ENCODE data around the gene UBR4. TPM values are rescaled to one million over a fixed set of nuclear protein-coding genes. Genes with fewer than 3 reads are reported as not detected.

The UBR4 gene
- total RNA-seq, 2 experiments from 2014 or later: 165 to 169 TPM

- no peak overlapping the region for H3K4me3 Mint-ChIP-seq
- CTCF ChIA-PET: no interaction called here
- intact Hi-C loops (cut with micrococcal nuclease): no loop called here
- H3K27ac Mint-ChIP-seq: no peak overlapping the region
- no peaks in the 10 kb centered on the region for H3K27me3 Mint-ChIP-seq (ENCODE audit: low read depth)
- no peak for DNase-seq
- H3K4me1 Mint-ChIP-seq (ENCODE audit: low read depth): peaks cover 10% of the 10 kb centered on the region
- H3K36me3 Mint-ChIP-seq (ENCODE audit: low read depth): no peaks in the 10 kb centered on the region
- peaks cover 3% of the 10 kb centered on the region for H3K9me3 Mint-ChIP-seq
These were observed 145.1 kb downstream of the UBR4 start for GRCh38 chr1:19064906-19065450.

GRCh38 chr1:19063122-19063521 is 146.9 kb downstream of the UBR4 start:
- Mint-ChIP-seq H3K9me3 (peaks cover 3% of the 10 kb centered on the region), H3K36me3 (ENCODE audit: low read depth) (no peaks in the 10 kb centered on the region)

GRCh38 chr1:19062258-19063029 is 147.6 kb downstream of the UBR4 start:
- H3K9me3 Mint-ChIP-seq: peaks cover 3% of the 10 kb centered on the region
- H3K36me3 Mint-ChIP-seq (ENCODE audit: low read depth): no peaks in the 10 kb centered on the region
- H3K4me3 Mint-ChIP-seq: no peak overlapping the region
- H3K27ac Mint-ChIP-seq: no peak overlapping the region
- DNase-seq: peak; percentile 19
- intact Hi-C loops (cut with micrococcal nuclease): no loop called here
- no peaks in the 10 kb centered on the region for H3K4me1 Mint-ChIP-seq (ENCODE audit: low read depth)
- H3K27me3 Mint-ChIP-seq (ENCODE audit: low read depth): peaks cover 4% of the 10 kb centered on the region
- CTCF ChIA-PET: no interaction called here

More at GRCh38 chr1:19063122-19063521, 146.9 kb downstream of the UBR4 start:
- H3K27me3 Mint-ChIP-seq (ENCODE audit: low read depth): peaks cover 4% of the 10 kb centered on the region
- no peak overlapping the region for H3K27ac Mint-ChIP-seq
- H3K4me3 Mint-ChIP-seq: no peak overlapping the region
- CTCF ChIA-PET: no interaction called here
- peaks cover under 1% of the 10 kb centered on the region for H3K4me1 Mint-ChIP-seq (ENCODE audit: low read depth)
- intact Hi-C loops (cut with micrococcal nuclease): no loop called here
- no peak for DNase-seq

GRCh38 chr1:19061798-19062197 is 148.3 kb downstream of the UBR4 start:
- peaks cover 4% of the 10 kb centered on the region for H3K27me3 Mint-ChIP-seq (ENCODE audit: low read depth)
- intact Hi-C loops (cut with micrococcal nuclease): no loop called here

GRCh38 chr1:19061343-19061742 is 148.7 kb downstream of the UBR4 start:
- H3K36me3 Mint-ChIP-seq (ENCODE audit: low read depth): no peaks in the 10 kb centered on the region
- no peak for DNase-seq

More at GRCh38 chr1:19061798-19062197, 148.3 kb downstream of the UBR4 start:
- DNase-seq: no peak
- H3K4me1 Mint-ChIP-seq (ENCODE audit: low read depth): no peaks in the 10 kb centered on the region
- H3K36me3 Mint-ChIP-seq (ENCODE audit: low read depth): no peaks in the 10 kb centered on the region
- no peak overlapping the region for H3K4me3 Mint-ChIP-seq
- CTCF ChIA-PET: no interaction called here
- no peak overlapping the region for H3K27ac Mint-ChIP-seq
- H3K9me3 Mint-ChIP-seq: peaks cover 3% of the 10 kb centered on the region

GRCh38 chr1:19059773-19060172 is 150.3 kb downstream of the UBR4 start:
- Mint-ChIP-seq H3K4me3 (no peak overlapping the region), H3K36me3 (ENCODE audit: low read depth) (no peaks in the 10 kb centered on the region), H3K27ac (no peak overlapping the region), H3K27me3 (ENCODE audit: low read depth) (peaks cover 18% of the 10 kb centered on the region), H3K4me1 (ENCODE audit: low read depth) (peaks cover 8% of the 10 kb centered on the region), H3K9me3 (peaks cover 3% of the 10 kb centered on the region)
- intact Hi-C loops (cut with micrococcal nuclease): no loop called here
- DNase-seq: no peak
- CTCF ChIA-PET: interaction anchor here (1.8 kb wide), 1 partner anchor 146 kb away, joined by 4 read pairs; no protein-coding TSS in a partner anchor

More at GRCh38 chr1:19061343-19061742, 148.7 kb downstream of the UBR4 start:
- H3K27ac Mint-ChIP-seq: no peak overlapping the region
- peaks cover 3% of the 10 kb centered on the region for H3K9me3 Mint-ChIP-seq
- H3K27me3 Mint-ChIP-seq (ENCODE audit: low read depth): peaks cover 5% of the 10 kb centered on the region
- intact Hi-C loops (cut with micrococcal nuclease): no loop called here
- no peak overlapping the region for H3K4me3 Mint-ChIP-seq
- CTCF ChIA-PET: no interaction called here
- no peaks in the 10 kb centered on the region for H3K4me1 Mint-ChIP-seq (ENCODE audit: low read depth)

GRCh38 chr1:19058476-19058797 is 151.6 kb downstream of the UBR4 start:
- CTCF ChIA-PET: interaction anchor here (1.8 kb wide), 1 partner anchor 145 kb away, joined by 4 read pairs; no protein-coding TSS in a partner anchor

GRCh38 chr1:19057784-19058475 is 152.1 kb downstream of the UBR4 start:
- Mint-ChIP-seq H3K4me1 (ENCODE audit: low read depth) (peaks cover 9% of the 10 kb centered on the region), H3K4me3 (no peak overlapping the region), H3K27ac (no peak overlapping the region), H3K27me3 (ENCODE audit: low read depth) (peaks cover 21% of the 10 kb centered on the region), H3K36me3 (ENCODE audit: low read depth) (no peaks in the 10 kb centered on the region), H3K9me3 (peaks cover 3% of the 10 kb centered on the region)
- intact Hi-C loops (cut with micrococcal nuclease): no loop called here
- DNase-seq: no peak
- CTCF ChIA-PET: interaction anchor here (1.8 kb wide), 1 partner anchor 145 kb away, joined by 4 read pairs; no protein-coding TSS in a partner anchor

More at GRCh38 chr1:19058476-19058797, 151.6 kb downstream of the UBR4 start:
- Mint-ChIP-seq H3K27me3 (ENCODE audit: low read depth) (peaks cover 21% of the 10 kb centered on the region), H3K27ac (no peak overlapping the region), H3K9me3 (peaks cover 3% of the 10 kb centered on the region), H3K4me3 (no peak overlapping the region), H3K36me3 (ENCODE audit: low read depth) (no peaks in the 10 kb centered on the region), H3K4me1 (ENCODE audit: low read depth) (peaks cover 9% of the 10 kb centered on the region)
- intact Hi-C loops (cut with micrococcal nuclease): no loop called here
- no peak for DNase-seq

GRCh38 chr1:19057182-19057779 is 152.8 kb downstream of the UBR4 start:
- no peak overlapping the region for H3K27ac Mint-ChIP-seq
- H3K4me1 Mint-ChIP-seq (ENCODE audit: low read depth): peaks cover 9% of the 10 kb centered on the region
- CTCF ChIA-PET: no interaction called here
- intact Hi-C loops (cut with micrococcal nuclease): no loop called here
- H3K9me3 Mint-ChIP-seq: peaks cover 3% of the 10 kb centered on the region
- no peaks in the 10 kb centered on the region for H3K36me3 Mint-ChIP-seq (ENCODE audit: low read depth)
- peaks cover 21% of the 10 kb centered on the region for H3K27me3 Mint-ChIP-seq (ENCODE audit: low read depth)
- no peak for DNase-seq
- no peak overlapping the region for H3K4me3 Mint-ChIP-seq

- CTCF ChIA-PET: interaction anchor here (1.1 kb wide), 1 partner anchor 133 kb away, joined by 3 read pairs; no protein-coding TSS in a partner anchor
- H3K4me1 Mint-ChIP-seq (ENCODE audit: low read depth): peaks cover 9% of the 10 kb centered on the region
- no peaks in the 10 kb centered on the region for H3K9me3 Mint-ChIP-seq
- H3K36me3 Mint-ChIP-seq (ENCODE audit: low read depth): no peaks in the 10 kb centered on the region
- H3K4me3 Mint-ChIP-seq: no peak overlapping the region
- no peak for DNase-seq
- peaks cover 21% of the 10 kb centered on the region for H3K27me3 Mint-ChIP-seq (ENCODE audit: low read depth)
- no peak overlapping the region for H3K27ac Mint-ChIP-seq
- intact Hi-C loops (cut with micrococcal nuclease): no loop called here
These were observed 154.4 kb downstream of the UBR4 start for GRCh38 chr1:19055701-19056100.

- H3K36me3 Mint-ChIP-seq (ENCODE audit: low read depth): no peaks in the 10 kb centered on the region
- CTCF ChIA-PET: no interaction called here
- peaks cover 21% of the 10 kb centered on the region for H3K27me3 Mint-ChIP-seq (ENCODE audit: low read depth)
- no peak overlapping the region for H3K27ac Mint-ChIP-seq
- no peak overlapping the region for H3K4me3 Mint-ChIP-seq
- intact Hi-C loops (cut with micrococcal nuclease): no loop called here
- H3K4me1 Mint-ChIP-seq (ENCODE audit: low read depth): peaks cover 9% of the 10 kb centered on the region
- no peak for DNase-seq
- H3K9me3 Mint-ChIP-seq: no peaks in the 10 kb centered on the region
These were observed 155.1 kb downstream of the UBR4 start for GRCh38 chr1:19055001-19055400.

- peaks cover 21% of the 10 kb centered on the region for H3K27me3 Mint-ChIP-seq (ENCODE audit: low read depth)
- intact Hi-C loops (cut with micrococcal nuclease): no loop called here
- CTCF ChIA-PET: no interaction called here
- no peak overlapping the region for H3K4me3 Mint-ChIP-seq
- peaks cover 9% of the 10 kb centered on the region for H3K4me1 Mint-ChIP-seq (ENCODE audit: low read depth)
- no peak overlapping the region for H3K27ac Mint-ChIP-seq
- no peak for DNase-seq
- H3K9me3 Mint-ChIP-seq: no peaks in the 10 kb centered on the region
- no peaks in the 10 kb centered on the region for H3K36me3 Mint-ChIP-seq (ENCODE audit: low read depth)
These were observed 155.8 kb downstream of the UBR4 start for GRCh38 chr1:19054216-19054615.
